GM21447 (cell line): Measurements from ENCODE around the gene FBLN2.

Experiments
- ATAC-seq: cut with Tn5 transposase; IDR thresholded peaks from one replicate; pipeline ENCODE4 v1.9.1; 2021; ENCODE audit not compliant: unreplicated experiment

The FBLN2 gene

DNA sequence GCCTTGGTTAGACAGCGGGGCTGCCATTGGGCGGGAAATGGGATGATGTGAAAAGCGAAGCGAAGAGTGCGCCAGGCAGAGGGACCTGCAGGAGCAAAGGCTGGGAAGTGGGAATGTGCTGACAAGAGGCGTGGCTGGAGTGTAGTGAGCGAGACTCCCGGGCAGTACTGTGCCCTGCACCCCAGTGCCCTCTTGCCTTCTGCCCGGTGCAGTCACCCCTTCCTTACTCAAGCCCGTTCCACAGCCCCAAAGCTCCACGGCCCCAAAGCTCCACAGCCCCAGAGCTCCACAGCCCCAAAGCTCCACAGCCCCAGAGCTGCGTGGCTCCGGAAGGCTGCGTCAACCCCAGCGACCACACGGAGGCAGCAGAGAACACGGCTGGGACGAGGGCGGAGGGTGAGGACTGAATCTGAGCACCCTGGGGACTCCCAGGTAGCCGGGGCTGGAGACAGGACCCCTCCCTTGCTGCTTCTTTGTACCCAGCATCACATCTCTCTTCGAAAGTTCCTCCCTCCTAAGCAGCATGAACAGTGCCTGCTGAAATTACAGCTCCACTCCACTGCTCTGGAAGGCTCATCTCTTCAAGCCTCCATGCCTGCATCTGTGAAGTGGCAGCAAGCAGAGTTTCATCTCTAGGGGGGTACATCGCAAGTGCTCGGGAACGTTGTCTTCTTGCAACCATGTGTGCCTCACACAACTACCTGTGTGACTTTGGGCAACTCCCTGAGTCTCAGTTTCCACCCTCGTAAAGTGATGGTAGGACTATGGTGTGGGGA is 108.9 kb downstream of the FBLN2 start:
- ATAC-seq = no peak

DNA sequence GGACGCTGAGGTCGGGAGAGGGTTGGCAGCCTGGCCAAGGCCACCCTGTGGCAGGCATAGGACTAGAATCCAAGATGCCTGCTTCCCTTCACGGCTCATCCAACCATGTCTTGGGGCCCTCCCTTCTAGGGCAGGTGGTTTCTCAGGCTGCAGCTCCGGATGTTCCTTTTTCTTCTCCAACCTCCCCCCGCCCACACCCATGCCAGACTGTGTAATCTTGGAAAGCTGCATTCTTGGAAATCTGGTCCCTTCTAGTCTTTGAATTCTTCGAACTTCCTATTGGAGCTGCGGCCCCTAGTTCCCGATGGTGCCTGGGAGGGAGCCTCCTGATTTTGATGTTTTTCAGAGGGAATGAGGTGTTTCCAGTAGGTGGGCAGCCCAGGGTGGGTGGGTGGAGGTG is 109.8 kb downstream of the FBLN2 start:
- no peak for ATAC-seq

DNA sequence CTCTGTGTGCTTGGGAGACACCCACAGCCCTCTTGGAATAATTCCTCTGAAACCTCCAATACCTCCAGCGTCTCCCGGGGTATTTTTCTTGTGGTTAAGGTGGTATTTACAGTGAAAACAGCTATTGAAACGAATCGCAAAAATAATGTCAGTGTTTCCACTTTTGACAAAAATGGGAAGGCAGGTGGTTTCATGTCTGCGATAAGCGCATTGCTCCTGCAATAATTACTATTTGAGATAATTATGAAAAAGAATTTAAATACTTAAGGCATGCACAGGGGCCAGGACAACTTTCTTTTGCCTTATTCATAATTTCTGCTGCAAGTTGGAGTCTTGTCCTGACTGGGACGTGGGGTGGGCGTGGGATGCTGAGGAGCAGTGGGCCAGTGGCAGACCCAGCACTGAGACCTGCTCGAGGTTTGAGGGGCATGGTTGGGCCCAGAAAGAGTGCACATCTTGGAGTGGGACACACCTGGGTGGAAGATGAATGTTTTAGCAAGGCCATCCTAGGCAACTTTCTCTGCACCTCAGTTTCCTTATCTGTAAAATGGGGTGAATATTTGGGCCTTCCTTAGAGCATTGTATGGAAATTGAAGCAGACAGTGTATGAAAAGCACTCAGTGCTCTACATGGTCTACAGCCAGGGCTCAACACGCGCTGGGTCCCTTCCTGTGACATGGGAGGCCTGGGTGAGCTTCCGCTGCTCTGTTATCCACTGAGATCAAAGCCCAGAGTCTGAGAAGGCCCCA is 110.5 kb downstream of the FBLN2 start:
- no peak for ATAC-seq

- ATAC-seq = no peak
Observed at GRCh38 chr3:13660042-13660874, 111.3 kb downstream of the FBLN2 start.

DNA sequence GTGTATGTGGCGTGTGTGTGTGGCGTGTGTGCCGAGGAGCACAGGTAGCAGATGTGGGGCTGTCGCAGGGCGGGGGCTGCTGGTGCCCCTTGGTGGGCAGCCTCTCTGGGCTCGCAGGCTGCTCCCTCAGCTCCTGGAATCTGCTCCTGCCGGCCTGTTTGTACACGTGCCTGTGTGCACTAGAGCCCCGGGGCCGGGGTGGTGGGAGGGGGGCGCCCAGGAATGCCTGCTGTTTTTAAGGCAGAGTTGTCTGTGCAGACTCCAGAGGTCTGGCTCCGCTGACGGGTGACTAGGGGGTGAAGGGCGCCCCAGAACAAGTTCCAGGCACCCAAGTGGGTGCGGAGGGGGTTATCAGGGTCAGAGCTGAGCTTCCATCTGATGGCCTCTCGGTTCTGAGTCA is 112.2 kb downstream of the FBLN2 start:
- no peak for ATAC-seq

- ATAC-seq = no peak
Observed at GRCh38 chr3:13662238-13662847, 113.4 kb downstream of the FBLN2 start.

- no peak for ATAC-seq
Observed at GRCh38 chr3:13663781-13664535, 115.0 kb downstream of the FBLN2 start.

GRCh38 chr3:13665582-13666226 is 116.8 kb downstream of the FBLN2 start:
- ATAC-seq = no peak

GRCh38 chr3:13666227-13666619 is 117.3 kb downstream of the FBLN2 start:
- no peak for ATAC-seq

GRCh38 chr3:13666781-13667709 is 118.1 kb downstream of the FBLN2 start:
- ATAC-seq = no peak

DNA sequence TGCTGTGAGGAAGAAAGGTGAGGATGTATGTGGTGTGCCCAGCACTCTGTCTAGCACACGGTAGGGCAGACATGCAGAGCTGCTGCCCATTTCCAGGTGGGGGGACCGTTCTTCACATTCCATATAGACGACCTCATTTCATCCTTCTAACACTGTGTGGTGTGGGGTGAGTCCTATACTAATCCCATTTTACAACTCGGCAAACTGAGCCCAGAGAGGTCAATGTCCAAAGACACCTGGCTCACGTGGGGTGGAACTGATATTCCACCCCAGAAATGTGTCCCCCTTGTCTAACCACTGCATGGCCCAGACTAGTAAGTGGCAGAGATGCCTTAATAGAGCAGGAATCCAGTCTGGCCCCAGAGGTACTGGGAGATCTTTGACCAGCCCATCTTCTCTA is 119.2 kb downstream of the FBLN2 start:
- ATAC-seq = no peak

DNA sequence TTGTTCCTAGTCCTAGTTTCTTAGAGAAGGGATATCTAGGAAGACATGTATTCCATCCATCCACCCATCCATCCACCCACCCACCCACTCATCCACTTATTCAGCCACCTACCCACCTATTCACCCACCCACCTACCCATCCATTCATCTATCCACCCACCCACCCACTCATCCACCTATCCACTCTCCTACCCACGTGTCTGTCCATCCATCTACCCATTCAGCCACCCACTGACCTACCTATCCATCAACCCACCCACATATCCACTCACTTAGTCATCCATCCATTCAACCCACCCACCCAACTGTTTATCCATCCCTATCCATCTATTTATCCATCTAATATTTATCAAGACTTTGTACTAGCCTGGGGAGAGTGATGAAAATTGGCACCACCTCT is 120.5 kb downstream of the FBLN2 start:
- no peak for ATAC-seq

DNA sequence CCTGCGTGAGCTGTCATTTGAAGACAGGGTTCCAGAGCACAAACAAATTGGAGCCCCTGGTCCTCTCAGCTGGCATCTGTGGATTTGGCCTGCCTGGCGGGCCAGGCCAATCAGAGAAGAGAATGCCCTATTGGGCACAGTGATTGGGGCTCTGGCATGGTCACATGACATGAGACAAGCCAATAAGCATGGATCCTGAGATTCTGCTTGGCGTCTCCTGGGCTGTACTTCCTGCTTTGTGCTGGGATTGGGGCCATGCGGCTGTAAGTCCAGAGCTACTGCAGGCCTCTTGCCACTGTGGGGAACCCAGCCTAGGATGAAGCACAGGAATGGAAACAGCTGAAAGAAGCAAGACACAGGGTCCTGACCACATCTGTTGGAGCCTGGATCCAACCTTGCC is 121.4 kb downstream of the FBLN2 start:
- no peak for ATAC-seq

GRCh38 chr3:13671482-13672233 is 122.7 kb downstream of the FBLN2 start:
- no peak for ATAC-seq

GRCh38 chr3:13673207-13673606 is 124.3 kb downstream of the FBLN2 start:
- no peak for ATAC-seq

DNA sequence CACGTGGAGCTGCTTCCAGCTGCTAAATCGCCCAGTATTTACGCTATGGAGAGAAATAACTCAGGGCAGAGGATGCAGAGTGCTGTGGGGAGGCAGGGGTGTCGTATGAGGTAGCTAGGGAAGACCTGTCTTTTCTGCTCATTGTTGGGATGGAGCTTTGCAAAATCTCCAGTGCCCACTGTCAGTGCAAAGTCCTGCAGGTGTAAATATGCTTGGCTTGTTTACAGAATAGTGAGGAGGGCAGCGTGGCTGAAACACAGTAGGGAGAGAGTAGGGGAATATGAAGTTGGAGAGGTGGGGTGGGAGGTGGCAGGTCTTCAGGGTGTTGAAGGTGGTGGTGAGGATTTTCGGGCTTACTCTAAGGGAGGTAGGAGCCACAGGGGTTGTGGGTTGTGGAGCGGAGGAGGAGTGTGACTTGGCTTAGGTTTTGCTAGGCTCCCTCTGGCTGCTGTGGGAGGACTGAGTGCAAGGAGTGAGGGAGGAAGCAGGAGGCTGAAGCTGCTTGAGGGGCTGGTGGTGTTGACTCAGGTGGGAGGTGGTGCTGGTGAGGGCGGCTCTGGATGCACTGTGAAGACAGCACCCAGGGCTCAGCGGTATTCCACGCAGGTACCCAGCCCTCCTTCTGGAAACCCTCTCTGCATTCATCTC is 125.7 kb downstream of the FBLN2 start:
- no peak for ATAC-seq

- no peak for ATAC-seq
Observed at GRCh38 chr3:13676356-13677017, 127.6 kb downstream of the FBLN2 start.
